Measurements from ENCODE around the gene ENAM. TPM values are rescaled to one million over a fixed set of nuclear protein-coding genes. Genes with fewer than 3 reads are reported as not detected.

The ENAM gene
- total and polyA plus RNA-seq, 2 of the 13 experiments (the other 11 are each of a cell fraction or from before 2014, with no cell fraction given), result not detected

DNA sequence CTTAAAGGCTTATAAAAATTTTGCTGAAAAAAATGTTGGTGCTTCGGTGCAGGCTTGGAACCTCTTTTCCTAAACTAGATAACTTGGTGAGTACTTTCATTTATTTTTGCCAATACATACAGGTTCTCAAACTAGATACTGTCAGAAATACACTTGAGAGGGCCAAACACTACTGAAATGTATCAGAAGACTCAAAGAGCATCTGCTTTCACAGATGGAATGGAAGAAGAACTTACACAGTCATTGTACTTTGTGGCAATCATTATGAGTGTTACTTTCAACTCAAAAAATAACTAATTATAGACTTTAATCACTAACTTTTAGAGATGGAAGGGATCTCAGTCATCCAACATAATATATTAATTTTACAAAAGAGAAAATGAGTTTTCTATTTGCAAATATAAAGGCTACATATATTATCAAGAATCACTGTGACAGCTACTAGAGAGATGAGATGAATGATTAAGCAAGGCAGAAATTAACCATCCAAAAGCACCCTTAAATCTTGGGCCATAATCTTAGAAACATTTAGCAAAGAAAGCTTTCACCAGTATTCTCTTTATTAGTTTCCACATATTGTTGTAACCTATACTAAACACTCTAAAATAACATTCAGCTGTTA, 1.0 kb downstream of the ENAM start (continued):
- TF ChIP-seq, protein P1, sequence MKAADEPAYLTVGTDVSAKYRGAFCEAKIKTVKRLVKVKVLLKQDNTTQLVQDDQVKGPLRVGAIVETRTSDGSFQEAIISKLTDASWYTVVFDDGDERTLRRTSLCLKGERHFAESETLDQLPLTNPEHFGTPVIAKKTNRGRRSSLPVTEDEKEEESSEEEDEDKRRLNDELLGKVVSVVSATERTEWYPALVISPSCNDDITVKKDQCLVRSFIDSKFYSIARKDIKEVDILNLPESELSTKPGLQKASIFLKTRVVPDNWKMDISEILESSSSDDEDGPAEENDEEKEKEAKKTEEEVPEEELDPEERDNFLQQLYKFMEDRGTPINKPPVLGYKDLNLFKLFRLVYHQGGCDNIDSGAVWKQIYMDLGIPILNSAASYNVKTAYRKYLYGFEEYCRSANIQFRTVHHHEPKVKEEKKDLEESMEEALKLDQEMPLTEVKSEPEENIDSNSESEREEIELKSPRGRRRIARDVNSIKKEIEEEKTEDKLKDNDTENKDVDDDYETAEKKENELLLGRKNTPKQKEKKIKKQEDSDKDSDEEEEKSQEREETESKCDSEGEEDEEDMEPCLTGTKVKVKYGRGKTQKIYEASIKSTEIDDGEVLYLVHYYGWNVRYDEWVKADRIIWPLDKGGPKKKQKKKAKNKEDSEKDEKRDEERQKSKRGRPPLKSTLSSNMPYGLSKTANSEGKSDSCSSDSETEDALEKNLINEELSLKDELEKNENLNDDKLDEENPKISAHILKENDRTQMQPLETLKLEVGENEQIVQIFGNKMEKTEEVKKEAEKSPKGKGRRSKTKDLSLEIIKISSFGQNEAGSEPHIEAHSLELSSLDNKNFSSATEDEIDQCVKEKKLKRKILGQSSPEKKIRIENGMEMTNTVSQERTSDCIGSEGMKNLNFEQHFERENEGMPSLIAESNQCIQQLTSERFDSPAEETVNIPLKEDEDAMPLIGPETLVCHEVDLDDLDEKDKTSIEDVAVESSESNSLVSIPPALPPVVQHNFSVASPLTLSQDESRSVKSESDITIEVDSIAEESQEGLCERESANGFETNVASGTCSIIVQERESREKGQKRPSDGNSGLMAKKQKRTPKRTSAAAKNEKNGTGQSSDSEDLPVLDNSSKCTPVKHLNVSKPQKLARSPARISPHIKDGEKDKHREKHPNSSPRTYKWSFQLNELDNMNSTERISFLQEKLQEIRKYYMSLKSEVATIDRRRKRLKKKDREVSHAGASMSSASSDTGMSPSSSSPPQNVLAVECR (CRISPR knock-in tag; IDR thresholded peaks at IDR 0.05; ENCODE audit: borderline replicate concordance), result no peak
- TF ChIP-seq ATF1 (CRISPR knock-in tag; IDR thresholded peaks at IDR 0.05) (no peak), MIER3 (CRISPR knock-in tag; IDR thresholded peaks at IDR 0.05; ENCODE audit: borderline replicate concordance) (no peak), MYNN (CRISPR knock-in tag; IDR thresholded peaks at IDR 0.05; ENCODE audit: low read depth) (no peak), GLI4 (CRISPR knock-in tag; IDR thresholded peaks at IDR 0.05; ENCODE audit: borderline replicate concordance) (no peak), ZSCAN5A (CRISPR knock-in tag; IDR thresholded peaks at IDR 0.05; ENCODE audit: borderline replicate concordance) (no peak)
- TF ChIP-seq, protein P2, sequence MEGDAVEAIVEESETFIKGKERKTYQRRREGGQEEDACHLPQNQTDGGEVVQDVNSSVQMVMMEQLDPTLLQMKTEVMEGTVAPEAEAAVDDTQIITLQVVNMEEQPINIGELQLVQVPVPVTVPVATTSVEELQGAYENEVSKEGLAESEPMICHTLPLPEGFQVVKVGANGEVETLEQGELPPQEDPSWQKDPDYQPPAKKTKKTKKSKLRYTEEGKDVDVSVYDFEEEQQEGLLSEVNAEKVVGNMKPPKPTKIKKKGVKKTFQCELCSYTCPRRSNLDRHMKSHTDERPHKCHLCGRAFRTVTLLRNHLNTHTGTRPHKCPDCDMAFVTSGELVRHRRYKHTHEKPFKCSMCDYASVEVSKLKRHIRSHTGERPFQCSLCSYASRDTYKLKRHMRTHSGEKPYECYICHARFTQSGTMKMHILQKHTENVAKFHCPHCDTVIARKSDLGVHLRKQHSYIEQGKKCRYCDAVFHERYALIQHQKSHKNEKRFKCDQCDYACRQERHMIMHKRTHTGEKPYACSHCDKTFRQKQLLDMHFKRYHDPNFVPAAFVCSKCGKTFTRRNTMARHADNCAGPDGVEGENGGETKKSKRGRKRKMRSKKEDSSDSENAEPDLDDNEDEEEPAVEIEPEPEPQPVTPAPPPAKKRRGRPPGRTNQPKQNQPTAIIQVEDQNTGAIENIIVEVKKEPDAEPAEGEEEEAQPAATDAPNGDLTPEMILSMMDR (CRISPR knock-in tag; IDR thresholded peaks at IDR 0.05), result no peak
- TF ChIP-seq, protein P3, sequence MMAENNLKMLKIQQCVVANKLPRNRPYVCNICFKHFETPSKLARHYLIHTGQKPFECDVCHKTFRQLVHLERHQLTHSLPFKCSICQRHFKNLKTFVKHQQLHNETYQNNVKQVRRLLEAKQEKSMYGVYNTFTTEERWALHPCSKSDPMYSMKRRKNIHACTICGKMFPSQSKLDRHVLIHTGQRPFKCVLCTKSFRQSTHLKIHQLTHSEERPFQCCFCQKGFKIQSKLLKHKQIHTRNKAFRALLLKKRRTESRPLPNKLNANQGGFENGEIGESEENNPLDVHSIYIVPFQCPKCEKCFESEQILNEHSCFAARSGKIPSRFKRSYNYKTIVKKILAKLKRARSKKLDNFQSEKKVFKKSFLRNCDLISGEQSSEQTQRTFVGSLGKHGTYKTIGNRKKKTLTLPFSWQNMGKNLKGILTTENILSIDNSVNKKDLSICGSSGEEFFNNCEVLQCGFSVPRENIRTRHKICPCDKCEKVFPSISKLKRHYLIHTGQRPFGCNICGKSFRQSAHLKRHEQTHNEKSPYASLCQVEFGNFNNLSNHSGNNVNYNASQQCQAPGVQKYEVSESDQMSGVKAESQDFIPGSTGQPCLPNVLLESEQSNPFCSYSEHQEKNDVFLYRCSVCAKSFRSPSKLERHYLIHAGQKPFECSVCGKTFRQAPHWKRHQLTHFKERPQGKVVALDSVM (CRISPR knock-in tag; IDR thresholded peaks at IDR 0.05), result no peak
- TF ChIP-seq, protein P4, sequence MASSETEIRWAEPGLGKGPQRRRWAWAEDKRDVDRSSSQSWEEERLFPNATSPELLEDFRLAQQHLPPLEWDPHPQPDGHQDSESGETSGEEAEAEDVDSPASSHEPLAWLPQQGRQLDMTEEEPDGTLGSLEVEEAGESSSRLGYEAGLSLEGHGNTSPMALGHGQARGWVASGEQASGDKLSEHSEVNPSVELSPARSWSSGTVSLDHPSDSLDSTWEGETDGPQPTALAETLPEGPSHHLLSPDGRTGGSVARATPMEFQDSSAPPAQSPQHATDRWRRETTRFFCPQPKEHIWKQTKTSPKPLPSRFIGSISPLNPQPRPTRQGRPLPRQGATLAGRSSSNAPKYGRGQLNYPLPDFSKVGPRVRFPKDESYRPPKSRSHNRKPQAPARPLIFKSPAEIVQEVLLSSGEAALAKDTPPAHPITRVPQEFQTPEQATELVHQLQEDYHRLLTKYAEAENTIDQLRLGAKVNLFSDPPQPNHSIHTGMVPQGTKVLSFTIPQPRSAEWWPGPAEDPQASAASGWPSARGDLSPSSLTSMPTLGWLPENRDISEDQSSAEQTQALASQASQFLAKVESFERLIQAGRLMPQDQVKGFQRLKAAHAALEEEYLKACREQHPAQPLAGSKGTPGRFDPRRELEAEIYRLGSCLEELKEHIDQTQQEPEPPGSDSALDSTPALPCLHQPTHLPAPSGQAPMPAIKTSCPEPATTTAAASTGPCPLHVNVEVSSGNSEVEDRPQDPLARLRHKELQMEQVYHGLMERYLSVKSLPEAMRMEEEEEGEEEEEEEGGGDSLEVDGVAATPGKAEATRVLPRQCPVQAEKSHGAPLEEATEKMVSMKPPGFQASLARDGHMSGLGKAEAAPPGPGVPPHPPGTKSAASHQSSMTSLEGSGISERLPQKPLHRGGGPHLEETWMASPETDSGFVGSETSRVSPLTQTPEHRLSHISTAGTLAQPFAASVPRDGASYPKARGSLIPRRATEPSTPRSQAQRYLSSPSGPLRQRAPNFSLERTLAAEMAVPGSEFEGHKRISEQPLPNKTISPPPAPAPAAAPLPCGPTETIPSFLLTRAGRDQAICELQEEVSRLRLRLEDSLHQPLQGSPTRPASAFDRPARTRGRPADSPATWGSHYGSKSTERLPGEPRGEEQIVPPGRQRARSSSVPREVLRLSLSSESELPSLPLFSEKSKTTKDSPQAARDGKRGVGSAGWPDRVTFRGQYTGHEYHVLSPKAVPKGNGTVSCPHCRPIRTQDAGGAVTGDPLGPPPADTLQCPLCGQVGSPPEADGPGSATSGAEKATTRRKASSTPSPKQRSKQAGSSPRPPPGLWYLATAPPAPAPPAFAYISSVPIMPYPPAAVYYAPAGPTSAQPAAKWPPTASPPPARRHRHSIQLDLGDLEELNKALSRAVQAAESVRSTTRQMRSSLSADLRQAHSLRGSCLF (CRISPR knock-in tag; IDR thresholded peaks at IDR 0.05; ENCODE audit: borderline replicate concordance), result no peak
